Measurements from ENCODE around the gene CTNNB1. TPM values are rescaled to one million over a fixed set of nuclear protein-coding genes. Genes with fewer than 3 reads are reported as not detected.

Gene CTNNB1
- total and polyA plus RNA-seq, 2 of the 8 experiments (the other 6 are each of a cell fraction or from before 2014, with no cell fraction given) = 356 to 579 TPM

DNA sequence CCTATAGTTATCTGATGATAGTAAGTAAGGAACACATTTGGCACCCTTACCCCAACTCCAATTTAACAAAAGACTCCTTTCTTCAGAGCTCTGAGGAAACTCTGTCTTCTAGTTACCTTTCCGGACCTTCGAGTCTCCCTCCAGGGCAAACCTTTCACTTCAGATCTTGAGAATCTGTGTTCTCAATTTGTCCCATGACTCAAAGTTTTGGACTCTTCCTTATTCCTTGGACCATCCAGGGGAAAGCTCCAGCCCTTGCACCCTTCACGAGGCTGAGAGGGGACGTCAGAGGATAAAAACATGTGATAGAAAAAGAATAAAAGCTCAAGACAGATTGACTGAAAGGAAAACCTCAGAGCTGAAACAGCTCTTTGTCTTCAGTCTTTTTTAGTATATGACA lies 76.9 kb downstream of the CTNNB1 start (continued):
- TF ChIP-seq RBBP5 (IDR thresholded peaks at IDR 0.05; ENCODE audit: borderline replicate concordance, low read depth, low read length) = no peak

Measured in H1 (cell line).